NCI-H187 (cell line): ENCODE results near the gene DEPP1.

Experiments
- DNase-seq, 2 experiments: peaks; one replicate each; lab custom pipeline; 2025; lab: John Stamatoyannopoulos, UW

Gene DEPP1

DNA sequence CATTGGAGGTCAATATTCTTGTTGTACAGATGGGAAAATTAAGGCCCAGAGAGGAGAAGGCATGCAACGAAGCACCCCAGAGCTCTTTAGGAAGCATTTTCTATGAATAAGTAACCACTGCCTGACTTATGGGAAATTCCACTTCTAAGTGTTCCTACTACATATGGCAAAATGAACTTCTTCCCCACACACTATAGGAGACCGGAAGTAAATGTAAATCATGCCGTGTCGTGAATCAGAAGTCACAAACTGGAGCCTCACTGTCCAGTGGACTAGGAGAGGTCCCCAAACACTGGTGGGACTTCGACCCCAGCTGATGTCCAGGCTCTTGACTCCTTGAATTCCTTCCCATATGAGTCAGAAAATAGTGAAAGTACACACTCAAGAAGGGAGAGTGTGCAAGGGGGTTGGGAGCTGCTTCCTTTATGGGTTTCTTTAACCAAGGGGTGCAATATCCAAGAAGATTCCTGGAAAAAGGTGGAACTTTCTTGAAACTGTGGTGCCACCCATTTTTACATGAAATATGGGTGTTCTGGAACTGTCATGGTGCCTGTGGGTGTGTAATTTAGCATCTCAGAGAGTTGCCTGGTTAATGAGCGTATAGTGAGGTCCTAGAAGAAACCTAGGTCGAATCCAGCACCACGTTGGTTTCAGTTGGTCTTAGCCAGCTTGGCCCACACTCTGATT lies 12.3 kb downstream of the DEPP1 start:
- no peak for DNase-seq

- DNase-seq = no peak
Observed at GRCh38 chr10:44965651-44966097, 12.9 kb downstream of the DEPP1 start.

DNA sequence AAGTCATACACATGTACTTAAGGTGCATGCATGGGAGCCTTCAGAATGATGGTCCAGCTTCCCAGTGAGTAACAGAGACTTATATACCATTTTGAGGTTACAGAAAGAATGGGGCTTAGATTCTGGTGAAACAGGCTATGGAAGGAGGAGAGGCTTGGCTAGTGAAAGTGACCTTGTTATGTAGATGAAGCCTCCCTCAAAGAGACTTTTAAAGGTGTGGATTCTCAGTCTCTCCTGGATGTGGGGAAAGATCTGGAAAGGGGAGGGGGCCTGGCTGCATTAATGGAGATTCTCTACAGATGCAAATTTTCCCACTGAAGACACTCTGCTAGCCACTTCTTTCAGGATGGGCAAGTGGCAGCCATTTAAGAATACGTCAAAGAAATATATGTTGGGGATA lies 13.5 kb downstream of the DEPP1 start:
- no peak for DNase-seq

DNA sequence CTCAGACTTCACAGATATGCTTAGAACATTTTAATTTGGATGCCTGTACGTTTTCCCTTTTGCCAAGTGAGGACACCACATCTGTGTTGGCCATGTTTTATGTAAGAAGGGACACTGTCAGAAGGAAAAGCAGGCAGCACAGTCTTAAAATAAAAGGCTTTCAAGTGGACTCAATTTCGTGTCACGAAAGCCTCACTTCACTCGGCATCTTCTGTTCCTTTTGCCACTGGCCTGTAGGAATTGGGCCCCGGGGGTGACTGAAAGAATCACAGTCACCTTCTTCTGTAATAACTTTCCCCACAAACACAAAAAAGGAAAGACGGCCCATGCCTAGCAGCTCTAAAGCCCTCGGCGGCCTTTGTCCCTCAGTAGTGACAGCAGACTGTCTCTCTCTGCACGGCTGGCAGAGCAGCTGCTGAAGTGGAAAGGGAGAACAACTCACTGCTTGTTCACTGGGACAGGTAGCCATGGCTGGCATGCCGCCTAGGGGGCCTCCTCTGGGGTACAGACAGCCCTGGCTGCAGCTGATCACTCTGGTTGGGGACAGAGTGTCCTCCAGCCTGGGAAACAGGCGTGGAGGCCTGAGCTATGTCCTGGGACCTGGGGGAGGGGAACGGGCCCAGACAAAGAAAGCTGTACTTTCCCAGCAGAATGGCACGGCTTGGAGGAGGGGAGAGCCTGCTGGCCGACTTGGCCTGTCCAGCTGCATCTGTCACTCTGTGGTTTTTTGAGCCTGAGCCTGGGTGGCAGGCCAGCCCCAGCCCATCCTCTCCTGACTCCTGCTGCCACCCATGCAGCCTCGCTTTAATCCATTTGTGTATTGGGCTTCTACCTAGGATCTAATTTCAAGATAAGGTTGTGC lies 14.6 kb downstream of the DEPP1 start:
- no peak for DNase-seq

- DNase-seq = peak; percentile 49 to 65
Observed at GRCh38 chr10:44962870-44963738, 15.5 kb downstream of the DEPP1 start.

DNA sequence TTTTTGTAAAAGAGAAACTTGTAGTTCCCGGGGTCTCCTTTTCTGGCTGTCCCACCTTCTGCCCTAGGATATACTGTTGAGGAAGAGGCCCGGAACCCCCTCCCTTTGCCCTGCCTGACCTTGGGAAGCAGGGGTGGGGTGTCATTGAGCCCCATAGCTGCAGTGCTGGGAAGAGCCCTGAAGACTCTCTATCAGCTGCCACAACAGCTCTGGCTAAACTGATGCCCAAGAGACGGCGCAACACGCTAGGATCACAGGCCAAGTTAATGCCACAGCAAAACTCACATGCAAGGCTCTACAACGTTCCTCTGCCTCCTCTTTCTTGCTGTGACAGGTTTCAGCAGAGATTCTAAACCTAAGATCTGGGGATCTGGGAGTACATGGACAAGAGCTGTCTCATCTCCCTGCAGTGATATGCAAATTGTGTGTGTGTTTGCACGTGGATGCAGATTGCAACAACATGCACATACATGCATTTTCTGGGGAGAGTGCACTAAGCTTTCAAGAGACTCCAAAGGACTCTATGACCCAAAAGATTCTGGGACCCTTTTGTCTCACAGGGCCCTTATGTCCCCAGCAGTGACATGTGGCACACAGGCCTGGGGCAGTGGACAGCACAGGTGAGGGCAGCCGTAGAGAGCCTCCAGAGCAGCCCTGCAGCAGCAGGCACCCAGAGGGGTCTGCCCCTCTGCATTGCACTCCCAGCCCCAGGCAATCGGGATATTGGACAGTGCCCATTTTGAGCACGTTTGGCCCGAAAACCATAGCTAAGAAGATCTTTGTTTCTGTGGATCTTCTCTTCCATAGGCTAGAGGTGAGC lies 16.5 kb downstream of the DEPP1 start:
- DNase-seq = no peak

DNA sequence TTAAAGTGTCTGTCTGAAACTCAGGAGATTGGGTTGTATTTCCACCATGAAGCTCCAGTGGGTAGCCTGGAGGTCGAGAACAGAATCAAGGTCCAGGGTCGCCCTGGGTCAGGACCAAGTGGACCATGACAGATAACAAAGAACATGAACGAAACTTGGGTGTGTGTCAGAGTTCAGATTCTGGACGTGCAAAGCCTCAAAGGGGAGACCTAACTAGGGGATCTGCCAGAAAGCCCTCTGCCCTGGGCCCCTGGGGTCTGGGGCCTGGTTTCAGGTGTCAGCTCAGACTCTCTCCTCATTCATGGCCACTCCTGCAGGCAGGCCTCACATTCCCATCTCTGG lies 17.4 kb downstream of the DEPP1 start:
- no peak for DNase-seq

GRCh38 chr10:44960482-44961229 lies 18.0 kb downstream of the DEPP1 start:
- no peak for DNase-seq

- DNase-seq = no peak
Observed at GRCh38 chr10:44960088-44960460, 18.5 kb downstream of the DEPP1 start.

DNA sequence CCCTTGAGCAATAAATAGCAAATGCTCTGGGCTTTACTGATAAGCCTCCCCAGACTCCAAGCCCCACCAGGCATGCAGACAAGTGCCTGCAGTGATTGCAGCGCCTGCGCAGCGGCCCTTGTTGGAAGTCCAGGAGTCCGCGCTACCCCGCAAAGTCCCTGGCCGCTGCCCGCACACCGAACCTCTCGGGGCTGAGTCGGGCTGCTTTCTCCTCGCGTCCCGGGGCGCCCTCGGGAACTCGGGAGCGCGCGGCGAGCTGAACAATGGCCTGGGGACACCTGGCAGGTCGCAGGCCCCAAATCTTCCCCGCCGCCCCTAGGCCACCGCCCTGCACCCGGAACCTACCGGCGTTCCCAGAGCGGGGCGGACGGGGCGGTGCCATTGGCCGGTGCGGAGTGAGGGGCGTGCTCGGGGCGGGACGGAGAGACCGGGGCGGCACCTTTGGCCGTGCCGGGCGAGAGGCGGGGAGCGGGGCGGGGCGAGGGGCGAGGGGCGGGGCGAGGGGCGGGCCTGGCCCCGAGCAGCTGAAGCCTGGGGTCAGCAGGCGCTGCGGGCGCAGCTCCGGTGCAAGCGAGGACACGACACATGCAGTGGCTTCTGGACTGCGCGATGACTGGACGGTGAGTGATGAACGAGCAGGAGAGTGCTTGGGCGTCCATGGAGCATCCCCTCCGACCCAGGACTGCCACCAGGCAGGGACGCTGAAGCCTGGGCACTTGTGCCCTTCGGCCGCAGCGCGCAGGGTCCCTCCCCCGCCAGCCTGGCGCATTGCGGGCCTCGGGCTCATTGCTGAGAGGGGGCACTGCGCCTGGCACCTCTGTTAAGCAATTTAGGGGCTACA lies 19.1 kb downstream of the DEPP1 start, which contains the start of gene RASSF4:
RASSF4 (plus strand) TSS at position 556 of the 841 bp plus-strand sequence. CDS start 10,401 bp downstream, outside the sequence.
- peak; percentile 48 to 77 for DNase-seq

GRCh38 chr10:44958898-44959246 lies 19.7 kb downstream of the DEPP1 start:
- no peak for DNase-seq

DNA sequence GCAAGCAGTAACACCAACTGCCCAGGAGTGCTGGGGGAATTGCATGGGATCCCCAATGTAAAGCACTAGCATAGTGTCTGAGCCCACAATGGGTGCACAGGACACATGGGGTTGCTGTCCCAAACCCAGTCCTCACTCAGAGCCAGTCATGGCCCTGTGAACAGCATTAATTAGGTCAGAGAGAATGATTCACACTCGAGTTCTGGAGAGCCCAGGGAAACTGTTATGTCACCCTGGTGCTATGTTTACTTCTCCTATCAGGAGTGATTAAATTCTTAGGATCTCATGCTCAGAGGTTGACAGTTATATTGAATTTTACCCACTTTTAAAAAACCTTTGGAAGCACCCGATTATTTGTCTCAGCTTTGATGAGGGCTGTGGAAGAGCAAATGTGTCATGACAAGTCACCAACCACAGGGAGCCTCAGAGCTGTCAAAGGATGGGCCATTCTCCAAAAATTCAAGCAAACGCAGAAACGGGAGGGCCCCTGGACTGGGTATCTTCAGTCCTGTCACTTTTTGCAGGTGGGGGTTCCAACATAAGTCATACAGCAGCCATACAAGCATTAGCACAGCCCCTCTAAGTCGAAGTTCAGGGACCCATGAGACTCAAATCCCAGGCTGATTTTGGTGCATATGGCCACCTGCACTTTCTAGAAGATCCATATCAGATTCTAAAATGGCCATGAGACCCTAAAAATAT lies 20.3 kb downstream of the DEPP1 start:
- DNase-seq = no peak

GRCh38 chr10:44956717-44957706 lies 21.6 kb downstream of the DEPP1 start:
- no peak for DNase-seq

GRCh38 chr10:44956226-44956625 lies 22.4 kb downstream of the DEPP1 start:
- DNase-seq = no peak

GRCh38 chr10:44955413-44956070 lies 23.1 kb downstream of the DEPP1 start:
- DNase-seq = no peak

GRCh38 chr10:44954962-44955361 lies 23.6 kb downstream of the DEPP1 start:
- no peak for DNase-seq

DNA sequence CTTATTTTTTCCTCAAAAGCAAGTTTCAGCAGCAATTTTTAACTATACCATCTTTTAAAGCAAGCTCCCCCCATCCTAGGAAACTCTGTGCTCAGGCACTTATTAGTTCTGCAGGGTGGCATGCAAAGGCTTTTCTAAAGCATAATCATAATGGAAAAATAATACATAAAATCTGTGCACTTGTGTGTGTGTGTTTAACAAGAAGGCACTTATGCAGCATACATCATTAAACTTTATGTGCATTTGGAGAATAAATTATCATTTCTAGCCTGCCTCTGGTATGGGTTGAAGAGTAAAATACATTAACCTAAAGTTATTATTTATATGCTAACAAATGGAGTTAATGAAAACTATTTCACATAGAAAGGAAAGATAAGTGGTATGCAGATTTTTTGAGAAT lies 24.6 kb downstream of the DEPP1 start:
- DNase-seq = no peak
